HG02885 (cell line): ENCODE data around the gene VAV2.
A peak's percentile ranks its signal among the peaks of the same experiment; 100 is the strongest.

Experiments
- ATAC-seq: cut with Tn5 transposase; IDR thresholded peaks from one replicate; pipeline ENCODE4 v1.9.1; 2021; ENCODE audit warnings: mild to moderate bottlenecking; ENCODE audit not compliant: unreplicated experiment, poor library complexity

The VAV2 gene

GRCh38 chr9:133807818-133808217 is 184.3 kb downstream of the VAV2 start:
- ATAC-seq: no peak

DNA sequence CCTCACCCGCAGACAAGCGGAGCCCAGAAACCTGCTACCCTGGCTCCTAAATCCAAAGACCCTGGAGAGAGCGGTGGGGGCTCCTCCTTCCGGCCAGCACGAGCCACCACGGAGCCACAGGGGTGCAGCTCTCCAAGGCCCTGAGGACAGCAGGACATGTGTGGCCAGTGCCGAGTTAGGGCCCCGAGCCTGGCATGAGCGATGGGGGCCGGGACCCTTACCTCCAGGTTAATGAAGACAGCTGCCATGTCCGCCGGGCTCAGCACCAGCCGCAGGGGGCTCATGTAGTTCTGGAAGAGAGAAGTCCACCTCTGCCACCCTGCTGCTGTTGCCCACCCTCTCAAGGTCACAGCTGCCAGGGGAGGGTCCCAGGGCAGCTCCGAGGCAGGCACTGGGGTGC is 185.1 kb downstream of the VAV2 start:
- ATAC-seq: no peak

DNA sequence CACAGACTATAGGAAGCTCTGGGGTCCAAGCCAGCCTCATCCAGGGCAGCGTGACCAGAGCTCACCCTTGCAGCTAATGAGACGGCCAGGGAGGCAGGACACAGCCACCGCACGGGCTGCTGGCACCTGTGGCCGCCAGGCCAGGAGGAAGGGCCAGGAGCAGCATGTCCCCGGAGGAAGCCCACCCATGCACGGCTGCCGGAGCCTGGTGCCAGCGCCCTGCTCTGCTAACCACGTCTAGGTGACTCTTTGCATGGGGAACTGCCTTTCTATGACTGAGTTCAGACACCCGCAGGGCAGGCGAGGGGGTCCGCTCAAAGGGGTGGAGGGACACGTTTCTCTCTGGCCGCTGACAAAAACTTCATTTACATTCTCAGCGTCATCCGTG is 185.5 kb downstream of the VAV2 start:
- no peak for ATAC-seq

GRCh38 chr9:133805876-133806622 is 186.1 kb downstream of the VAV2 start:
- no peak for ATAC-seq

DNA sequence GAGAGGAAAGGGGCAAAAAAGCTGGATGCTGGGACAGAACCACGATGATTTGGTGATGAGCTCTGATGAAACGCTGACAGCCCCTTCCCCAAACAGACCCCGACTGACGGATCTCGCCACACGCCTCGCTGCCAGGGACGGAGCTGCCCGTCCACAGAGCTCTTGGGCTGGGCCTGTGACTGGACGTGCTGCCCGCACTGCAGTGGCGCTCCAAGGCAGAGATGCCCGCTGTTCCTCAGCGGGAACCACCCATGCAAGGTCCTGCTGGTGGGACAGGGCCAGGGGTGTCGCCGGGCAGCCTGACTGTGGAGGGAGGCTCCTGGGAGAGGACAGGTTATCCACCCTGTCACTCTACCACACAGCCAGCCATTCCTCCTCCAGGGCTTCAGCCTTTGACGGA is 187.9 kb downstream of the VAV2 start:
- ATAC-seq: no peak

- ATAC-seq: no peak
These were observed 188.4 kb downstream of the VAV2 start for GRCh38 chr9:133803745-133804144.

GRCh38 chr9:133803028-133803585 is 189.0 kb downstream of the VAV2 start:
- ATAC-seq: no peak

DNA sequence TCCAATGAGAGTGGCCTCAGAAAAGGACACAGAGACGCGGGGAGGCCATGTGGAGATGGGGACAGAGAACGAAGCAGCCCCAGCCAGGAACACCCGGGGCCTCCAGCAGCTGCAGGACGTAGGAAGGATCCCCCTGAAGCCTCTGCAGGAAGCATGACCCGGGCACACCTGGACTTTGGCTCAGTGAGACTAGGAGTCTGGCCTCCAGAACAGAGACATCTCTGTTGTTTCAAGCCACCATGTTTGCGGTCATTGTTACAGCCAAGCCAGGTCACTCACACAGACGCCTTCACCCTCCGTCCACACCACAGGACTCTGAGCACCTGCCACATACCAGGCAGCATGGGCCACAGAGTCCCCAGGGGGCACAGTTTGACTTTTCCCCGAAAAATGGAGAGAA is 190.4 kb downstream of the VAV2 start:
- ATAC-seq: no peak

- ATAC-seq: no peak
These were observed 191.9 kb downstream of the VAV2 start for GRCh38 chr9:133800266-133800665.

DNA sequence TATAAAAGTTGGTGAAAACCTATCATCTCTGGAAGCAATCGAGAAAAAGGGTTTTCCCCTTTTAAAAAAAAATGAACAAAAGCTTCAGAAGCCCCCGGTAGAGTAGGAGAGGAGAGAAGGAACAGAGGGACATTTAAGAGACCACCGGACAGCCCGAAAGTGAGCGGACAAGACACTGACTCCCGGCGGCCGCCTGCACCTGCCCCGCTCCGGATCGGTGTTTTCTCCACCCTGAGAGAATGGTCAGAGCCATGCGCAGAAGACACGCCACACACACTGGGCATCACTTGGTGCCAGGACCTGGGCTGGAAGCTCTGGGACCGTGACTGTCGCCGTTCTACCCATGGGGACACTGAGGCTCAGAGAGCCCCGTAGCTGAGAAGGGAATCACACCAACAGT is 192.4 kb downstream of the VAV2 start:
- no peak for ATAC-seq

DNA sequence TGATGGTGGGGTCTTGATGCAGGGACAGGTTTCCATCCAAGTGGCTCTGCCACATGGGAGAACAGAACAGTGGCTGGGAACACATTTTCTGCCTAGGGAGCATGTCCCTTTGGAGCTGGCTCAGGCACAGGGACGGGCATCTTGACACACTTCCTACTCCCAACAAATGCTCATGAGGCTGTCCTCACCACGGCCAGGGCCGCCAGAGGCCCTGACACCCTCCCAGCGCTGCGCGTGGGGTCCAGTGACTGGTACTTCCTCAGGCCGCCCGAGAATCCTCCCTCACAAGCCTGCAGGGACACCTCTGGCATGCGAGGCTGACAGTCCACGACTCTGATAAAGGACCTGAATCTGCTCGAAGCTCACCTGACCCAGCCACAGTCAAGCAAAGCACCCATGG is 193.0 kb downstream of the VAV2 start:
- no peak for ATAC-seq

GRCh38 chr9:133798160-133798559 is 194.0 kb downstream of the VAV2 start:
- ATAC-seq: no peak

DNA sequence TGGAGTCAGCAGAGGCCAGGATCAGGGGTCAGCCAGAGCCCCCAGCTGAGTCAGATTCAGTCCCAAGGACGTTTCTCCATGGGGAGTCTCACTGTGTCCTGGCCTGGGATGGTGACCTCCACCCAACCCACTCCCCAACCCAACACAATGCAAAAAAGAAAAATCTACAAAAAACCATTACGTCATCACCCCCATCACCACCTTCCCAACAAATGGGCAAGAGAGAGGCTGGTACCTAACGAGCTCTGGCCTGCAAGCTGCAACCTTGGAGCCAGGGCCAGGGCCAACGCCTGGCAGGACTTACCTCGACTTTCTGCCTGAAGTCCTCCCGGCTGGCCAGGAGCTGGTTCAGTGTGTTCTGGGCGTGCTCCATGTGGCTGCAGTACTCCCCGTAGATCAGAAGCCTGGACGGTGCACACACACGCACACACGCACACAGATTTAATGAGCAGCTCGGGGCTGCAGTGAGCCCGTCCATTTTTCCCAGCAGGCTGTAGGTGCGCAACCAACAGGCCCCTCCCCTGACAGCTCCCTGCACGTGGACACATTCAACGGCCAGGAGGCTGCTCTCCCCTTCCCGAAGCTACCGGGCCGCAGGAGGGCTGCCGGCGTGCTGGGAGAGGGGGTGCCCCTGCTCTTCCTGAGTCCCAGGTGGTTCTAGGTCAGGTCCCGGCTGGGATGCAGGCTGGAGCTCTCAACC is 194.6 kb downstream of the VAV2 start:
- ATAC-seq: no peak

DNA sequence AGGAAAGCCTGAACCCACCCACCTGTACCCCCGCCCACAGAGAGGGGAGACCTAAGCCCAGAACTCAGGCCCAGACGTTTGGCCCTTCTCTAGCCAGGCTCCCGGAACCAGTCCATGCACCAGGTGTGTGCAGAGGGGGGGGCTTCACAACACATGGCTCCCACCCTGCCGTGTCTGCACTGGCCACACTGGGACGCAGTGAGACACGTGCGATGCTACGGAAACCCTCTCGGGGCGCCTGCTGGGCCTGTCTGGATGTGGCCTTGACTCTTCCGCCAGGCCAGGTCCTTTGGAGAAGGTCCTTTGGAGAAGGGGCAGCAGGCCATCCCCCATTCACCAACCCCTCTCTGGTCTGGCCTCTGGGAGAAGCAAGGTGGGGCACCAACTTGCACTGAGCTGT is 195.6 kb downstream of the VAV2 start:
- ATAC-seq: no peak

- no peak for ATAC-seq
These were observed 197.1 kb downstream of the VAV2 start for GRCh38 chr9:133795049-133795448.

GRCh38 chr9:133794016-133794760 is 197.9 kb downstream of the VAV2 start:
- ATAC-seq: no peak

GRCh38 chr9:133793471-133793870 is 198.7 kb downstream of the VAV2 start:
- ATAC-seq: no peak

GRCh38 chr9:133792721-133793470 is 199.2 kb downstream of the VAV2 start:
- peak; percentile 76 for ATAC-seq

GRCh38 chr9:133791735-133792649 is 200.1 kb downstream of the VAV2 start:
- ATAC-seq: no peak
